ENCODE data around the gene WNT11.

DNA sequence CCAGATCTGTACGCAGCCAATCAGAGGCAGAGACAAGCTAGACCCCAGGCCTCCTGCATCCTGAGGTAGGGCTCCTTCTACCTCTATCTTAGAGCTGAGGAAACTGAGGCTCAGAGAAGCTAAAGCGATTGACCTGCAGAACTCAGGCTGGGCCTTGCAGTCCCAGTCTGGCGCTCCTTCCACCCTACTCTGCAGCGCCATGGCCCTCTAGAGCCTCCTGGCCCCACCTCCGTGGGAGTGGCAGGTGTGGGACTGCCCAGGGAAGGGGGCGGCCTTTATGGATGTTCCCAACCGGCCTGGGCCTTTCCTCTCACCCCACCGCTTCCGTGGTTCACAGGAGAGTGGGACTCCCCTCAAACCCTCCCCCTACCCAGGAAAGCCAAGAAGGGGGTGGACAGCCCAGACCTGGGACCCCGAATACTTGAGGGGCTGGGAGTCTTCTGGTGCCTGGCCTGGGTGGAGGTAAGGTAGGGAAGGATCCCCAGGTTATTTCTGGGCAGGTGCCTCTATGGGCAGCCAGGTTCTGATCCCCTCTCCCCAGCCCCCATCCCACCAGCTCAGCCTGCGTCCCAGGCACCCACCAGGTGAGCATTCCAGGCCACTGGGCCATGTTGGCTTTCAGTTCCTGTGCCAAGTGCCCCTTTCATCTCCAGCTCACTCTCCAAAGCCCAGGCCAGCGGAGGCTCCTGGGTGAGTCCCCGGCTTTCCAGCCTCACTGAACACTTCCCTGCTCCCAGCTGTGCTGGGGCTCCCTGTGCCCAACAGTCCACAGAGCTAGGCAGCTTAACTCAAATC is 3.0 kb downstream of the WNT11 start:
- TF ChIP-seq, protein P1, sequence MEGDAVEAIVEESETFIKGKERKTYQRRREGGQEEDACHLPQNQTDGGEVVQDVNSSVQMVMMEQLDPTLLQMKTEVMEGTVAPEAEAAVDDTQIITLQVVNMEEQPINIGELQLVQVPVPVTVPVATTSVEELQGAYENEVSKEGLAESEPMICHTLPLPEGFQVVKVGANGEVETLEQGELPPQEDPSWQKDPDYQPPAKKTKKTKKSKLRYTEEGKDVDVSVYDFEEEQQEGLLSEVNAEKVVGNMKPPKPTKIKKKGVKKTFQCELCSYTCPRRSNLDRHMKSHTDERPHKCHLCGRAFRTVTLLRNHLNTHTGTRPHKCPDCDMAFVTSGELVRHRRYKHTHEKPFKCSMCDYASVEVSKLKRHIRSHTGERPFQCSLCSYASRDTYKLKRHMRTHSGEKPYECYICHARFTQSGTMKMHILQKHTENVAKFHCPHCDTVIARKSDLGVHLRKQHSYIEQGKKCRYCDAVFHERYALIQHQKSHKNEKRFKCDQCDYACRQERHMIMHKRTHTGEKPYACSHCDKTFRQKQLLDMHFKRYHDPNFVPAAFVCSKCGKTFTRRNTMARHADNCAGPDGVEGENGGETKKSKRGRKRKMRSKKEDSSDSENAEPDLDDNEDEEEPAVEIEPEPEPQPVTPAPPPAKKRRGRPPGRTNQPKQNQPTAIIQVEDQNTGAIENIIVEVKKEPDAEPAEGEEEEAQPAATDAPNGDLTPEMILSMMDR (conservative IDR thresholded peaks at IDR 0.05) = no peak
- TF ChIP-seq EZH2 (IDR thresholded peaks at IDR 0.05; ENCODE audit: low read depth) = no peak

All from PC-9 (cell line).